ENCODE measurements around the gene HLA-DOB. TPM values are rescaled to one million over a fixed set of nuclear protein-coding genes. Genes with fewer than 3 reads are reported as not detected.
A peak's percentile ranks its signal among the peaks of the same experiment; 100 is the strongest.

The HLA-DOB gene
- total and polyA plus RNA-seq, 4 donors: 1.2 to 2.7 (median 1.4) TPM

DNA sequence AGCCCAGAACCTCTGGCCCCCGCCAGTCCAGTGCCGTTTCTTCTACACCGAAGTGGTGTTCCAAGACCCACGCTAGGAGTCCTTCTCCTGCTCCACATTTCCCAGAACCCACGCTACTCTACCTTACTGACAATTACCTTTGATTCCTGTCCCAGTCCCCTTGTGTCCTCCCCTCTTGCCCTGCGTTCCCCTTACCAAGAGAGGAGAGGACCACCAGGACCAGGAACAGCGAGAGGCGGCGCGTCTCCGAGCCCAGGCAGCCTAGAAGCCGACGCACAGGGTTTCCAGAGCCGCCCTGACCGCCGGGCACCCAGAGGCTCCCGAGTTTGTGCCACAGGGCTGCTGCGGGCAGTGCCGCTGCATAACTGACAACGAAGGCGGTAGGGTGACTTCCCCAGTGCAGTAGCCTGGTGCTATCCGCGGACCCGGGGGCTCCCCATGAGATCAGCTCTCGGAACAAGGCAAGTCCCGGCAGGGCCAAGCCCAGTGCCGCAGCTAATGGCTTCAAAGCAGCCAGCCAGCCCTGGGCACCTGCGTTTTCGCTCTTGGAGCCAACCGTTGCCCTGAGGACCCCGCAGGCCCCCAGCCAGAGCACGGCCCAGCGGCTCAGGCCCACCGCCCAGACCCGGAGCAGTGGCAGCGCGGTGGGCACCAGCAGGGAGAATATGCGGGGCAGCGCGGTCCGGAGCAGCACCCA is 36.2 kb upstream of the HLA-DOB start:
- 0 to 1% methylated on average over 40 to 41 of the region's 41 CpGs for WGBS, 2 donors
- Histone ChIP-seq H3K4me3 (peak overlapping the region; percentile 92), H3K27ac (ENCODE audit: low read depth in 1 of 2, low read length in 1 of 2) (peak overlapping the region; percentile 97 to 99), H3K36me3 (ENCODE audit: control insufficient read depth in 4 of 4, insufficient read depth in 4 of 4, low read length in 4 of 4) (peaks cover 7 to 38% (median 23%) of the 10 kb centered on the region in 4 donors), H3K9me3 (ENCODE audit: control insufficient read depth in 4 of 4, insufficient read depth in 3 of 4, low read length in 3 of 4) (no peaks in the 10 kb centered on the region), H3K4me1 (ENCODE audit: control insufficient read depth in 5 of 5, insufficient read depth in 5 of 5, low read length in 5 of 5) (peaks cover 0 to 20% (median 4%) of the 10 kb centered on the region in 5 donors), H3K27me3 (ENCODE audit: control insufficient read depth in 3 of 3, insufficient read depth in 3 of 3, low read length in 2 of 3) (peaks cover 0 to 23% (median 0%) of the 10 kb centered on the region in 3 donors), H3K9ac (ENCODE audit: insufficient read depth in 1 of 2, low read length in 2 of 2) (peak overlapping the region; percentile 69 to 92)
- peak; percentile 4 for ATAC-seq (ENCODE audit: insufficient read depth, low FRiP score)
- peak; percentile 29 to 53 (median 37) for DNase-seq
- TF ChIP-seq, protein P1, sequence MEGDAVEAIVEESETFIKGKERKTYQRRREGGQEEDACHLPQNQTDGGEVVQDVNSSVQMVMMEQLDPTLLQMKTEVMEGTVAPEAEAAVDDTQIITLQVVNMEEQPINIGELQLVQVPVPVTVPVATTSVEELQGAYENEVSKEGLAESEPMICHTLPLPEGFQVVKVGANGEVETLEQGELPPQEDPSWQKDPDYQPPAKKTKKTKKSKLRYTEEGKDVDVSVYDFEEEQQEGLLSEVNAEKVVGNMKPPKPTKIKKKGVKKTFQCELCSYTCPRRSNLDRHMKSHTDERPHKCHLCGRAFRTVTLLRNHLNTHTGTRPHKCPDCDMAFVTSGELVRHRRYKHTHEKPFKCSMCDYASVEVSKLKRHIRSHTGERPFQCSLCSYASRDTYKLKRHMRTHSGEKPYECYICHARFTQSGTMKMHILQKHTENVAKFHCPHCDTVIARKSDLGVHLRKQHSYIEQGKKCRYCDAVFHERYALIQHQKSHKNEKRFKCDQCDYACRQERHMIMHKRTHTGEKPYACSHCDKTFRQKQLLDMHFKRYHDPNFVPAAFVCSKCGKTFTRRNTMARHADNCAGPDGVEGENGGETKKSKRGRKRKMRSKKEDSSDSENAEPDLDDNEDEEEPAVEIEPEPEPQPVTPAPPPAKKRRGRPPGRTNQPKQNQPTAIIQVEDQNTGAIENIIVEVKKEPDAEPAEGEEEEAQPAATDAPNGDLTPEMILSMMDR (IDR thresholded peaks at IDR 0.05; ENCODE audit: control extremely low read depth, extremely low read depth): no peak

DNA sequence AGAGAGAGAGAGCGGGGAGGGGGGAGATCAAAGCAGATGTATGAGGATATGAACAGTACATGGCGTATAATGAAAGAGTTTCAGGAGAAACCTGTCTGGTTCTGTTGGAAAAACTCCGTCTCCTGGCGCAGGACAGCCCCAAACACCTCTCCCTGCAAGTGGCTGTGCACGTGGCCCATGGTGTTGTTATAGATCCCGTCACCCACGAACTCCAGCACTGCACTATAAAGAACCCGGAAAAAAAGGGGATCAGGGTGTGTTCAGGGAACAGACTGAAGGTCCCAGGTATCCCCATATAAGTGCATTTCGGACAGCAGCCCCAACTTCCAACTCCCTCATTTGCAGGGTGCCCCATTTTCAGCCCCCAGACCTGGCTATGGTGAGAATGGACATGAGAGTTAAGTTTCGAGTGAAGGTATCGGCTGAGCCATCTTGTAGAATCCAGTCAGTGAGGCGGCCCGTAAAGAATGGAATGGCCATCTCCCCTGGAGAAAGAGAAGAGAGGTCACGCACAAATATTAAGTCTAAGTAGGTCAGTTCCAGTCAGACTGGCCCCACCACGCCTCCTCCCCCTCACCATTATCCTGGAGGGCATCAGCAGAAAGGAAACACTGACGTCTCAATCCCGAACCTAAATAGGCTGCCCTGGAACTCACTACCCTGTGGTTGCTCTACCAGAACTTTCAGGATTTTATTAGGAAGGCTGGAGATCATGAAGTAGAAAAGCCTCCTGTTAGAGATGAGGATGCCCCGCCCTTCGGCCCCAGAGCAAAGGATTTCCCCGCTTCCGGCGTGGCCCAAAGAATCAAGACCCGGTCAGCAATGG is 35.4 kb upstream of the HLA-DOB start:
- WGBS, 2 donors: 40 to 52% methylated on average over 23 of the region's 23 CpGs
- peak in 1 of 3 donors; percentile 12 for DNase-seq
- ATAC-seq (ENCODE audit: insufficient read depth, low FRiP score): no peak
- Histone ChIP-seq H3K4me1 (ENCODE audit: control insufficient read depth in 5 of 5, insufficient read depth in 5 of 5, low read length in 5 of 5) (peaks cover 0 to 20% (median 4%) of the 10 kb centered on the region in 5 donors), H3K9me3 (ENCODE audit: control insufficient read depth in 4 of 4, insufficient read depth in 3 of 4, low read length in 3 of 4) (no peaks in the 10 kb centered on the region), H3K9ac (ENCODE audit: insufficient read depth in 1 of 2, low read length in 2 of 2) (peak overlapping the region in 1 of 2 donors; percentile 92), H3K36me3 (ENCODE audit: control insufficient read depth in 4 of 4, insufficient read depth in 4 of 4, low read length in 4 of 4) (peaks cover 7 to 39% (median 22%) of the 10 kb centered on the region in 4 donors), H3K27ac (ENCODE audit: low read depth in 1 of 2, low read length in 1 of 2) (peak overlapping the region; percentile 97 to 99), H3K4me3 (peak overlapping the region; percentile 92), H3K27me3 (ENCODE audit: control insufficient read depth in 3 of 3, insufficient read depth in 3 of 3, low read length in 2 of 3) (peaks cover 0 to 19% (median 0%) of the 10 kb centered on the region in 3 donors)
- TF ChIP-seq, protein P1 (IDR thresholded peaks at IDR 0.05; ENCODE audit: control extremely low read depth, extremely low read depth): no peak

DNA sequence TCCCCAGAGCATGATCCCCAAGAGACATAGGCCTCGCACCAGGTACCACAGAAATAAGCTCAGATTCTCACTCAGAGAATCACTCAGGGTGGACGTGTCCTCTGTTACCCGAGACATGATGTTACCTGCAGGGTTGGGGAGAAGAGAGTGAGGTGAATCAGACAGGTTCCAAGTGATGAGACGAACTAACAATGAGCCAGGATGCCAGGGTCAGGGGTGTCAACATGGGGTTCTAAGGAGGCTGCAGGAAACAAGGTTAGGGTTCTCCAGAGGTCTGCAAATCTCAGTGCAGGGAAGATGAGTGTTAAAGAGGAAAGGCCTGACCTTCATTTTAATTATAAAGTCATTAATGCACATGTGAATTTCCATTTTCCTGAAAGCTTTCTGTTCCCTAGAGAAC is 34.2 kb upstream of the HLA-DOB start:
- no peak for DNase-seq
- H3K4me1 ChIP-seq (ENCODE audit: control insufficient read depth in 5 of 5, insufficient read depth in 5 of 5, low read length in 5 of 5): peaks cover 0 to 20% (median 4%) of the 10 kb centered on the region in 5 donors
- TF ChIP-seq, protein P1 (IDR thresholded peaks at IDR 0.05; ENCODE audit: control extremely low read depth, extremely low read depth): no peak
- WGBS, 2 donors: 87 to 91% methylated on average over 4 of the region's 4 CpGs
- H3K27me3 ChIP-seq (ENCODE audit: control insufficient read depth in 3 of 3, insufficient read depth in 3 of 3, low read length in 2 of 3): peaks cover 0 to 10% (median 0%) of the 10 kb centered on the region in 3 donors
- no peak overlapping the region for H3K9ac ChIP-seq (ENCODE audit: insufficient read depth in 1 of 2, low read length in 2 of 2)
- no peak overlapping the region for H3K4me3 ChIP-seq
- H3K27ac ChIP-seq (ENCODE audit: low read depth in 1 of 2, low read length in 1 of 2): peak overlapping the region in 1 of 2 donors; percentile 32
- H3K36me3 ChIP-seq (ENCODE audit: control insufficient read depth in 4 of 4, insufficient read depth in 4 of 4, low read length in 4 of 4): peaks cover 7 to 46% (median 22%) of the 10 kb centered on the region in 4 donors
- no peaks in the 10 kb centered on the region for H3K9me3 ChIP-seq (ENCODE audit: control insufficient read depth in 4 of 4, insufficient read depth in 3 of 4, low read length in 3 of 4)
- no peak for ATAC-seq (ENCODE audit: insufficient read depth, low FRiP score)

Measured in lung (tissue), 12 donors.